GM18519 (cell line): ENCODE results near the gene CALY.
"Not testable (repeated sequence)": the region's sequence is repeated elsewhere in the genome, so short reads cannot be mapped to it uniquely, and the experiment has no call there.

Experiments
- ATAC-seq: cut with Tn5 transposase; IDR thresholded peaks from one replicate; pipeline ENCODE4 v1.9.1; 2021; ENCODE audit warnings: mild to moderate bottlenecking, moderate library complexity; ENCODE audit not compliant: unreplicated experiment, low FRiP score

Gene CALY

GRCh38 chr10:133367461-133367860 is 30.8 kb upstream of the CALY start:
- ATAC-seq = not testable (repeated sequence)

GRCh38 chr10:133366751-133367150 is 30.1 kb upstream of the CALY start:
- no peak for ATAC-seq

GRCh38 chr10:133366130-133366478 is 29.4 kb upstream of the CALY start:
- no peak for ATAC-seq

GRCh38 chr10:133365461-133366129 is 28.9 kb upstream of the CALY start:
- ATAC-seq = no peak

GRCh38 chr10:133364645-133365431 is 28.1 kb upstream of the CALY start:
- no peak for ATAC-seq

GRCh38 chr10:133362846-133363245 is 26.1 kb upstream of the CALY start:
- ATAC-seq = no peak

GRCh38 chr10:133361773-133362441 is 25.2 kb upstream of the CALY start:
- ATAC-seq = no peak

- no peak for ATAC-seq
Measured at GRCh38 chr10:133361227-133361626, 24.5 kb upstream of the CALY start.

- ATAC-seq = no peak
Measured at GRCh38 chr10:133359972-133360610, 23.4 kb upstream of the CALY start.

GRCh38 chr10:133359554-133359971 is 22.9 kb upstream of the CALY start:
- no peak for ATAC-seq

GRCh38 chr10:133358925-133359310 is 22.2 kb upstream of the CALY start:
- ATAC-seq = no peak

- no peak for ATAC-seq
Measured at GRCh38 chr10:133358162-133358924, 21.6 kb upstream of the CALY start.

- peak; percentile 59 for ATAC-seq
Measured at GRCh38 chr10:133357285-133358161, 20.8 kb upstream of the CALY start, which contains the start of gene FUOM. Gene FUOM (minus strand): TSS chr10:133358019. CDS start chr10:133358007, 12 bp downstream.

- ATAC-seq = no peak
Measured at GRCh38 chr10:133356549-133357284, 20.0 kb upstream of the CALY start.

GRCh38 chr10:133355991-133356390 is 19.3 kb upstream of the CALY start:
- no peak for ATAC-seq

GRCh38 chr10:133355266-133355665 is 18.6 kb upstream of the CALY start:
- ATAC-seq = no peak

GRCh38 chr10:133354672-133355240 is 18.1 kb upstream of the CALY start:
- no peak for ATAC-seq

- ATAC-seq = no peak
Measured at GRCh38 chr10:133353988-133354605, 17.4 kb upstream of the CALY start.
